ENCODE data around the gene LHX8. TPM values are rescaled to one million over a fixed set of nuclear protein-coding genes. Genes with fewer than 3 reads are reported as not detected.

Gene LHX8
- total RNA-seq, 1 donor from 2014 or later, result not detected

DNA sequence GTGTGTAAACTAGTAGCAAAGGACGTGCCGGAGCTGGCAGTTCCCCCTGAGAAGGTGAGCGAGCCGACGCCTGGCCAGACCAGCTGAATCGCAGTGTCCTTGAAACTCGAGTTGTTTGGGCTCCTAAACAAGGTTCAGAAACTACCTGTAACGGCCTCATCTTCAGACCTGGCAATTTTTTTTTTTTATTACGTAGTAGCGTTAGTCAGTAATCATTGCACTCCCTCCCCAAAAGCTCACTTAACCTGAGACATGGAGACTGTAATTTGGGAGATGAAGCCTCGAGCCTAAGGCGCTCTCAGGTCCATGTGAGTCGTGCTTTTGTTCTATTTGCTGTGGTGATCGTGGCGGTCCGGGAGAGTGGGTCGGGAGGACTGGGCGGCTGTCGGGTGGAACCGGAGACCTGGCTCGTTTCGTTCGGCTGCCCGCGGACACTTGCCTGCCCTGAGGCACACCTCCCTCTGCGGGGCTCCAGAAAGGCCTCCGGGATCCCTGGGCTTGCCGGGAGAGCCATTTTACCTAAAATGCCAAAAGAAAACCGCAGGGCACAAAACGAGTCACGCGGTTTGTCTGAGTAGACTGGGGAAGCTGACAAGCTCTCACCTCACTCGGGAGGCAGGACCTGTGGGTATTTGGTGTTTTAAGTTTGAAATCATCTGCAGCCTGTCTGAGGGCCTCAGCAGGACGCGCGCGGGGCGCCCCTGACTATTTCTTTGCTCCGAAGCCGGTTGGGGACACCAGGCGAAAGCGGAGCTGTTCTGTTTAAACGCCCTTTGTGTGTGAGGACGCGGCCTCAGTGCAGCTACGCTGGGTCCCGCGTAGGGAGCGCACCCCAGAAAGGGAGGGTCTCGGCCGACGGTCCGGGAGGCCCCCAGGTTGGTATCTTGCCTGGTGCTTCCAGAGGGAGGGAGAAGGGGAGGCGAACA is 722 bp downstream of the LHX8 start:
- peak overlapping the region; percentile 4 for H3K4me3 Mint-ChIP-seq (ENCODE audit: unreplicated experiment)
- TF ChIP-seq, protein P1, sequence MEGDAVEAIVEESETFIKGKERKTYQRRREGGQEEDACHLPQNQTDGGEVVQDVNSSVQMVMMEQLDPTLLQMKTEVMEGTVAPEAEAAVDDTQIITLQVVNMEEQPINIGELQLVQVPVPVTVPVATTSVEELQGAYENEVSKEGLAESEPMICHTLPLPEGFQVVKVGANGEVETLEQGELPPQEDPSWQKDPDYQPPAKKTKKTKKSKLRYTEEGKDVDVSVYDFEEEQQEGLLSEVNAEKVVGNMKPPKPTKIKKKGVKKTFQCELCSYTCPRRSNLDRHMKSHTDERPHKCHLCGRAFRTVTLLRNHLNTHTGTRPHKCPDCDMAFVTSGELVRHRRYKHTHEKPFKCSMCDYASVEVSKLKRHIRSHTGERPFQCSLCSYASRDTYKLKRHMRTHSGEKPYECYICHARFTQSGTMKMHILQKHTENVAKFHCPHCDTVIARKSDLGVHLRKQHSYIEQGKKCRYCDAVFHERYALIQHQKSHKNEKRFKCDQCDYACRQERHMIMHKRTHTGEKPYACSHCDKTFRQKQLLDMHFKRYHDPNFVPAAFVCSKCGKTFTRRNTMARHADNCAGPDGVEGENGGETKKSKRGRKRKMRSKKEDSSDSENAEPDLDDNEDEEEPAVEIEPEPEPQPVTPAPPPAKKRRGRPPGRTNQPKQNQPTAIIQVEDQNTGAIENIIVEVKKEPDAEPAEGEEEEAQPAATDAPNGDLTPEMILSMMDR (IDR thresholded peaks at IDR 0.05), result no peak
- DNase-seq (ENCODE audit: low spot score), result no peak
- no peaks in the 10 kb centered on the region for H3K9me3 Mint-ChIP-seq (ENCODE audit: low read depth)
- H3K36me3 Mint-ChIP-seq (ENCODE audit: low read depth), result peaks cover 3% of the 10 kb centered on the region
- H3K27ac Mint-ChIP-seq (ENCODE audit: unreplicated experiment), result no peak overlapping the region
- H3K27me3 Mint-ChIP-seq (ENCODE audit: low read depth), result peaks cover 89% of the 10 kb centered on the region
- peaks cover 36% of the 10 kb centered on the region for H3K4me1 Mint-ChIP-seq (ENCODE audit: low read depth)

DNA sequence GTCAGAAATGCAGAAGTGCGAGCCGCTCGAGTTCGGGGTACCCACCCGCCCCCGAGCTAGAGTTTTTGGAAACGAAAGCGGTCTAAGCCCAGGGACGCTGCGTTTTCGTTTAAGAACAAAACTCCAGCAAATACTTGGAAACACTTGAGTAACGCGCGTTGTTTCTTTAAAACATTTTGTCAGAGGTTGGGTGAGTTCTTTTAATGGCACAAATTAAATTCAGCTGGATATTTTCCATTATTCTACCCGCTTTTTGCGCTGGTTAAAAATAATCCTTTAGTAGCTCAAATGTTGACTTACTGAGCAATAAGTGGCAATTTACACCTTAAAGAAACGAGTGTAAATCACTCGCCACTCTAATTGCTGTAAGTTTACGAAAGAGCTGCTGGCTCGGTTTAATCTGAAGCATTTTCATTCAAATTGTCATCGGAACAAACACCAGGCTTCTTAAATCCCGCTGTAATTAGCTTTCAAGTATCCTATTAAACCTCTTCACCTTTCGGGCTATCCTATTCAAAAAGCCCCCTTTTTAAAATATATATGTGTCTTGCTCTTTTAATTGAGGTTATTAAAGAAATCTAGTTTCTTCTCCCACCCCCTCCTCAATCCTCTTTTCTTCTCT is 1.5 kb downstream of the LHX8 start:
- TF ChIP-seq, protein P1 (IDR thresholded peaks at IDR 0.05), result no peak
- H3K27ac Mint-ChIP-seq (ENCODE audit: unreplicated experiment), result no peak overlapping the region
- no peaks in the 10 kb centered on the region for H3K9me3 Mint-ChIP-seq (ENCODE audit: low read depth)
- H3K36me3 Mint-ChIP-seq (ENCODE audit: low read depth), result peaks cover 3% of the 10 kb centered on the region
- peaks cover 87% of the 10 kb centered on the region for H3K27me3 Mint-ChIP-seq (ENCODE audit: low read depth)
- H3K4me1 Mint-ChIP-seq (ENCODE audit: low read depth), result peaks cover 28% of the 10 kb centered on the region
- DNase-seq (ENCODE audit: low spot score), result no peak
- H3K4me3 Mint-ChIP-seq (ENCODE audit: unreplicated experiment), result no peak overlapping the region

DNA sequence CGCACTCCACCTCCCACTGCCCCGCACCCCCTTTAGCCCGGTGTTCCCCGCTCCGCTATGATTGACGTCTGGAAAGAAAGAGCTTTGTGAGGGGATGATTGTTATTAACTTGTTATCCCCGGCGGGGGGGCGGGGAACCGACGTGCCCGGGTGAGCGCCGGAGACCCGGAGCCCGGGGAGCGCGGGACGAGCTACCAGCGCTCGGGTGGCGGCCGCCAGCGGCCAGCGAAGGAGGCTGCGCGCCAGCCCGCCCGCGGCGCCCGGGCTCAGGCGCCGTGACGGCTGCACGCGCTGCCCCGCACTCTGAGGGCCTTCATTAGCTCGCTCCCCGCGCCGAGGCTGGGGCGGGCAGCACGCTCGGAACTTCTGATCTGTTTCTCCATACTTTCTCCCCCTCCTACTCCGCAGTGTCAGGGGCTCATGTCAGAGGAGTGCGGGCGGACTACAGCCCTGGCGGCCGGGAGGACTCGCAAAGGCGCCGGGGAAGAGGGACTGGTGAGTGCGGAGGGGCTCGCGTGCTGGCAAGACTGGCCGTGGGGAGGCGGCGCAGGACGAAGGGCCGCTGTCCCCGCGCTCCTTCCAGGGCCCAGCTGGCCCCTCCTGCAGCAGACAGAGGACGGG is 2.1 kb downstream of the LHX8 start:
- Mint-ChIP-seq H3K4me1 (ENCODE audit: low read depth) (peaks cover 25% of the 10 kb centered on the region), H3K27me3 (ENCODE audit: low read depth) (peaks cover 86% of the 10 kb centered on the region), H3K4me3 (ENCODE audit: unreplicated experiment) (no peak overlapping the region), H3K27ac (ENCODE audit: unreplicated experiment) (peak overlapping the region; percentile 41), H3K9me3 (ENCODE audit: low read depth) (no peaks in the 10 kb centered on the region), H3K36me3 (ENCODE audit: low read depth) (peaks cover 3% of the 10 kb centered on the region)
- no peak for DNase-seq (ENCODE audit: low spot score)
- TF ChIP-seq, protein P1 (IDR thresholded peaks at IDR 0.05), result no peak

DNA sequence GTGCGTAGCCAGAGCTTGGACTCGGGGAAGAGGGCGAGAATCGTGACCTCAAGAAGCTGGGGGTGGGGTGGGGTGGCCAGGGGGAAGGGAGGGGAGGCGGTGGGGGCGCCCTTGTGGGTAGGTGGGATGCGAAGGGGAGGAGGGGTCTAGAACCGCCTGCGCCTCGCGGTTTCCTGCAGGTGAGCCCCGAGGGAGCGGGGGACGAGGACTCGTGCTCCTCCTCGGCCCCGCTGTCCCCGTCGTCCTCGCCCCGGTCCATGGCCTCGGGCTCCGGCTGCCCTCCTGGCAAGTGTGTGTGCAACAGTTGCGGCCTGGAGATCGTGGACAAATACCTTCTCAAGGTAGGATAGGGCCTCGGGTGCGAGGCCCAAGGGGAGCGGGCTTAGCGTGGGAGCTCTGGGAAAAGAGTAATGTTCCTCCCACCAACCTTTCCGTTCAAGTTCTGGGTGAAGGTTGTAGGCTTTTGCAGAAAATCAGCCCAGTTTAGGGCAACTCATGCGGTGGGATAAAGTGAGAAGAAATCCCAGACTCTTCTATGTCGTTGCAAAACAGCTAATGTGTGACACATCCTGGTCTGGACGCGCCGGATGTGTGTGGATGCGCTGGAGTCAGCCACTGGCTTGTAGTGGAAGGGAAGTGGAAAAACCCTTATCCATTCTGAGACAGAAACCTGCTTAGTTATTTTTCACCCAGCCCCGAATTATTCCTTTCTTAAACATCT is 2.9 kb downstream of the LHX8 start:
- Mint-ChIP-seq H3K36me3 (ENCODE audit: low read depth) (peaks cover 3% of the 10 kb centered on the region), H3K27me3 (ENCODE audit: low read depth) (peaks cover 82% of the 10 kb centered on the region), H3K9me3 (ENCODE audit: low read depth) (no peaks in the 10 kb centered on the region), H3K4me3 (ENCODE audit: unreplicated experiment) (no peak overlapping the region), H3K27ac (ENCODE audit: unreplicated experiment) (no peak overlapping the region), H3K4me1 (ENCODE audit: low read depth) (peaks cover 25% of the 10 kb centered on the region)
- DNase-seq (ENCODE audit: low spot score), result no peak
- TF ChIP-seq, protein P1 (IDR thresholded peaks at IDR 0.05), result no peak

DNA sequence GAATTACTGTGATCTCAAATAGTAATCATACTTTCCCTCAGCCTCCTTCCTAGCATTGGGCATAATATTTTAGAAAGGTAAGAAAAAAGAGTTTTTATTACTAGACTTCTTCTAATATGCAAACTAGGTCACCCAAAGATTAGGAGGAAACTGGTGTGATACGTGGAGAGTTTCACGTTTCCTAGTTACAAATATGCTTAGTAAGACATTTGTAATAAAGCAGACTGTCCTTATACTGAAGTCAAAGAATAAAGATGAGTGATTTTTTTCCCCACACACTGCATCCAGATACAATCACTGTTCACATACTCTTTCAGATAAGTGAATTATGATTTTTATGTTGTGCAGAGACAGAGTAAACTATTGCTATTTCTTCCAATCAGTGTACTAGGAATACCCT is 17.9 kb downstream of the LHX8 start:
- H3K27ac Mint-ChIP-seq (ENCODE audit: unreplicated experiment), result no peak overlapping the region
- peaks cover 35% of the 10 kb centered on the region for H3K27me3 Mint-ChIP-seq (ENCODE audit: low read depth)
- TF ChIP-seq, protein P1 (IDR thresholded peaks at IDR 0.05), result no peak
- no peak for DNase-seq (ENCODE audit: low spot score)
- no peaks in the 10 kb centered on the region for H3K9me3 Mint-ChIP-seq (ENCODE audit: low read depth)
- no peak overlapping the region for H3K4me3 Mint-ChIP-seq (ENCODE audit: unreplicated experiment)
- no peaks in the 10 kb centered on the region for H3K4me1 Mint-ChIP-seq (ENCODE audit: low read depth)
- H3K36me3 Mint-ChIP-seq (ENCODE audit: low read depth), result no peaks in the 10 kb centered on the region
